DOHH2 (cell line): ENCODE results near the gene SERPING1.

Experiments used
- EZH2phosphoT487 ChIP-seq: fragments of 200-600 bp; sonication (generic); IDR thresholded peaks from 2 replicates; pipeline ENCODE4 v1.6.1; 2017; ENCODE audit warnings: borderline replicate concordance, mild to moderate bottlenecking, antibody characterized with exemption, low read length, moderate library complexity, mixed read lengths
- TF ChIP-seq, protein P1 (sequence below): fragments of 200-600 bp; sonication (generic); IDR thresholded peaks from one replicate; pipeline ENCODE4 v1.5.1; 2014; ENCODE audit warnings: antibody characterized with exemption, mild to moderate bottlenecking, low read depth, low read length; ENCODE audit not compliant: poor library complexity, severe bottlenecking

DNA sequence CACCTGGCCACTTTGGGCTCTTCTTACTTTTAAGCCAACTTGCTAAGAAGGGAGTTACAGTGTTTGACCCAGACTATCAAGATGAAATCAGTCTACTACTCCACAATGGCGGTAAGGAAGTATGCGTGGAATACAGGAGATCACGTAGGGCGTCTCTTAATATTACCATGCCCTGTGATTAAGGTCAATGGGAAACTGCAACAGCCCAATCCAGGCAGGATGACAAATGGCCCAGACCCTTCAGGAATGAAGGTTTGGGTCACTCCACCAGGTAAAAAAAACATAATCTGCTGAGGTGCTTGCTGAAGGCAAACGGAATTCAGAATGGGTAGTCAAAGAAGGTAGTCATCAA lies 53.2 kb downstream of the SERPING1 start:
- TF ChIP-seq, protein P1, sequence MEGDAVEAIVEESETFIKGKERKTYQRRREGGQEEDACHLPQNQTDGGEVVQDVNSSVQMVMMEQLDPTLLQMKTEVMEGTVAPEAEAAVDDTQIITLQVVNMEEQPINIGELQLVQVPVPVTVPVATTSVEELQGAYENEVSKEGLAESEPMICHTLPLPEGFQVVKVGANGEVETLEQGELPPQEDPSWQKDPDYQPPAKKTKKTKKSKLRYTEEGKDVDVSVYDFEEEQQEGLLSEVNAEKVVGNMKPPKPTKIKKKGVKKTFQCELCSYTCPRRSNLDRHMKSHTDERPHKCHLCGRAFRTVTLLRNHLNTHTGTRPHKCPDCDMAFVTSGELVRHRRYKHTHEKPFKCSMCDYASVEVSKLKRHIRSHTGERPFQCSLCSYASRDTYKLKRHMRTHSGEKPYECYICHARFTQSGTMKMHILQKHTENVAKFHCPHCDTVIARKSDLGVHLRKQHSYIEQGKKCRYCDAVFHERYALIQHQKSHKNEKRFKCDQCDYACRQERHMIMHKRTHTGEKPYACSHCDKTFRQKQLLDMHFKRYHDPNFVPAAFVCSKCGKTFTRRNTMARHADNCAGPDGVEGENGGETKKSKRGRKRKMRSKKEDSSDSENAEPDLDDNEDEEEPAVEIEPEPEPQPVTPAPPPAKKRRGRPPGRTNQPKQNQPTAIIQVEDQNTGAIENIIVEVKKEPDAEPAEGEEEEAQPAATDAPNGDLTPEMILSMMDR = no peak
- TF ChIP-seq EZH2phosphoT487 = no peak
